H7 (cell line): ENCODE measurements around the gene THAP4. TPM values are rescaled to one million over a fixed set of nuclear protein-coding genes. Genes with fewer than 3 reads are reported as not detected.
"Not testable (repeated sequence)": the region's sequence is repeated elsewhere in the genome, so short reads cannot be mapped to it uniquely, and the experiment has no call there.

Source experiments
- DNase-seq: peaks from one replicate; pipeline ENCODE4 v3.0.0; 2012
- H3K27me3 ChIP-seq: 2 replicates; pipeline ENCODE4 v1.6.0; 2011; ENCODE audit warnings: mild to moderate bottlenecking, low read length; ENCODE audit not compliant: control insufficient read depth, insufficient read depth
- H3K36me3 ChIP-seq: replicated peaks from 2 replicates; pipeline ENCODE4 v1.5.1; 2011; ENCODE audit warnings: low read length; ENCODE audit not compliant: control insufficient read depth, insufficient read depth
- H3K4me3 ChIP-seq: 2 replicates; pipeline ENCODE4 v1.5.1; 2011; ENCODE audit warnings: low read depth, mild to moderate bottlenecking, control low read depth, low read length, moderate library complexity; ENCODE audit not compliant: insufficient read depth
- total RNA-seq: library from RNA; depleted of rRNA; stranded (reverse); fragments of >200 nt; shearing (Covaris generic); gene quantifications from 2 replicates; pipeline ENCODE4 v1.2.3, GENCODE V29; 2014

THAP4 gene
- total RNA-seq, 1 experiment from 2014 or later = 120 TPM

- DNase-seq = peak; percentile 51
- peaks cover 3% of the 10 kb centered on the region for H3K36me3 ChIP-seq
- H3K27me3 ChIP-seq = no peaks in the 10 kb centered on the region
- no peak overlapping the region for H3K4me3 ChIP-seq
Observed at GRCh38 chr2:241671457-241672240, 34.7 kb upstream of the THAP4 start.

- no peaks in the 10 kb centered on the region for H3K27me3 ChIP-seq
- H3K4me3 ChIP-seq = no peak overlapping the region
- DNase-seq = peak; percentile 45
- H3K36me3 ChIP-seq = peaks cover 3% of the 10 kb centered on the region
Observed at GRCh38 chr2:241670333-241671110, 33.6 kb upstream of the THAP4 start.

- peaks cover 3% of the 10 kb centered on the region for H3K36me3 ChIP-seq
- peak; percentile 30 for DNase-seq
- H3K4me3 ChIP-seq = no peak overlapping the region
- no peaks in the 10 kb centered on the region for H3K27me3 ChIP-seq
Observed at GRCh38 chr2:241668839-241669238, 31.9 kb upstream of the THAP4 start.

GRCh38 chr2:241668354-241668753, 31.4 kb upstream of the THAP4 start:
- H3K4me3 ChIP-seq = no peak overlapping the region
- H3K27me3 ChIP-seq = no peaks in the 10 kb centered on the region
- peaks cover 3% of the 10 kb centered on the region for H3K36me3 ChIP-seq
- peak; percentile 29 for DNase-seq

GRCh38 chr2:241666627-241667400, 29.9 kb upstream of the THAP4 start:
- Histone ChIP-seq H3K27me3 (no peaks in the 10 kb centered on the region), H3K4me3 (no peak overlapping the region), H3K36me3 (peaks cover 4% of the 10 kb centered on the region)
- peak; percentile 54 for DNase-seq

GRCh38 chr2:241665731-241666440, 28.9 kb upstream of the THAP4 start:
- no peak overlapping the region for H3K4me3 ChIP-seq
- peaks cover 6% of the 10 kb centered on the region for H3K36me3 ChIP-seq
- no peaks in the 10 kb centered on the region for H3K27me3 ChIP-seq
- peak; percentile 35 for DNase-seq

GRCh38 chr2:241662731-241663130, 25.8 kb upstream of the THAP4 start:
- not testable (repeated sequence) for H3K27me3 ChIP-seq, H3K4me3 ChIP-seq, DNase-seq
- H3K36me3 ChIP-seq = peaks cover 13% of the 10 kb centered on the region

GRCh38 chr2:241660593-241661213, 23.7 kb upstream of the THAP4 start:
- no peak for DNase-seq
- Histone ChIP-seq H3K27me3 (no peaks in the 10 kb centered on the region), H3K36me3 (peaks cover 16% of the 10 kb centered on the region), H3K4me3 (no peak overlapping the region)

GRCh38 chr2:241659150-241659739, 22.3 kb upstream of the THAP4 start:
- Histone ChIP-seq H3K36me3 (peaks cover 27% of the 10 kb centered on the region), H3K4me3 (no peak overlapping the region), H3K27me3 (no peaks in the 10 kb centered on the region)
- DNase-seq = peak; percentile 81

- Histone ChIP-seq H3K27me3 (no peaks in the 10 kb centered on the region), H3K36me3 (peaks cover 27% of the 10 kb centered on the region), H3K4me3 (no peak overlapping the region)
- DNase-seq = no peak
Observed at GRCh38 chr2:241658296-241658695, 21.3 kb upstream of the THAP4 start.

GRCh38 chr2:241657786-241658254, 20.9 kb upstream of the THAP4 start:
- Histone ChIP-seq H3K36me3 (peaks cover 27% of the 10 kb centered on the region), H3K27me3 (no peaks in the 10 kb centered on the region)

GRCh38 chr2:241656190-241656741, 19.3 kb upstream of the THAP4 start:
- DNase-seq = no peak
- no peaks in the 10 kb centered on the region for H3K27me3 ChIP-seq
- H3K4me3 ChIP-seq = no peak overlapping the region
- H3K36me3 ChIP-seq = peaks cover 29% of the 10 kb centered on the region

More at GRCh38 chr2:241657786-241658254, 20.9 kb upstream of the THAP4 start:
- DNase-seq = no peak
- H3K4me3 ChIP-seq = no peak overlapping the region

- no peak overlapping the region for H3K4me3 ChIP-seq
- no peak for DNase-seq
- no peaks in the 10 kb centered on the region for H3K27me3 ChIP-seq
- peaks cover 27% of the 10 kb centered on the region for H3K36me3 ChIP-seq
Observed at GRCh38 chr2:241655516-241656189, 18.7 kb upstream of the THAP4 start.
